ELR (cell line): Measurements from ENCODE around the gene CPN2.

Experiments
- DNase-seq: peaks from one replicate; pipeline ENCODE4 v3.0.0-alpha.2; 2015; ENCODE audit warnings: low read depth

The CPN2 gene

DNA sequence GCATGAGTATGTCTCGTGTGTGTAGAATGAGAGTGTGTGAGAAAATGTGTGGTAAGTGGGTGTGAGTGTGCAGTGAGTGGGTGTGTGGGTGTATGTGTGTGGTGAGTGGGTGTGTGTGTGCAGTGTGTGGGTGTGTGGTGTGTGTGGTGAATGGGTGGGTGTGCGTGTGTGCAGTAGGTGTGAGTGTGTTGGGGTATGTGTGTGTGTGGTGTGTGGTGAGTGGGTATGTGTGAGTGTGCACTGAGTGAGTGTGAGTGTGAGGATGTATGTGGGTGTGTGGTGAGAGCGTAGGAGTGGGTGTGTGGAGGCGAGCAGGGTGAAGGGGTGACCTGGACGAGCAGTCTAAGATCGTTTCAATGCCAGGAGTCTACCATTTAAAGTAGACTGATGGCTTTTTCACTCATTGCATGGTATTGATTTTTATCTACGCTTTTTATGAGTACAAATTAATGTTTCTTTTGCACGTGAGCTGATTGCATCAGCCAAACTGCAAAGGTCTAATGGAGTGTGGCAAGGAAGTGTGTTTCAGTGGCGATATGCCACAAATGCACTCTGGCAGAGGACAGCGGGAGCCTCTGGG lies 1.6 kb upstream of the CPN2 start:
- no peak for DNase-seq

DNA sequence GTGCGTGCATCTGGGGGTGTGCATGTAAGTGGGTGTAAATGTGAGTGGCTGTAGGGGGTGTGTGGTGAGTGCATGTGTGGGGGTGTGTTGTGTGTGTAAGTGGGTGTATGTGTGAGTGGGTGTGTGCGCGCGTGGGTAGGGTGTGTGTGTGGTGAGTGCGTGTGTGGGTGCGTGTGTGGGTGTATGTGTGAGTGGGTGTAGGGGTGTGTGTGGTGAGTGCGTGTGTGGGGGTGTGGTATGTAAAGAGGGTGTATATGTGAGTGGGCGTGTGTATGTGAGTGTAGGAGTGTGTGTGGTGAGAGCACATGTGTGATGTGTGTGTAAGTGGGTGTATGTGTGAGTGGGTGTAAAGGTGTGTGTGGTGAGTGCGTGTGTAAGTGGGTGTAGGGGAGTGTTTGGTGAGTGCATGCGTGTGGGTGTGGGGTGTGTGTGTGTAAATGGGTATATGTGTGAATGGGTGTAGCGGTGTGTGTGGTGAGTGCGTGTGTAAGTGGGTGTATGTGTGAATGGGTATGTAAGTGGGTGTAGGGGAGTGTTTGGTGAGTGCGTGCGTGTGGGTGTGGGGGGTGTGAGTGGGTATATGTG lies 916 bp upstream of the CPN2 start:
- no peak for DNase-seq

DNA sequence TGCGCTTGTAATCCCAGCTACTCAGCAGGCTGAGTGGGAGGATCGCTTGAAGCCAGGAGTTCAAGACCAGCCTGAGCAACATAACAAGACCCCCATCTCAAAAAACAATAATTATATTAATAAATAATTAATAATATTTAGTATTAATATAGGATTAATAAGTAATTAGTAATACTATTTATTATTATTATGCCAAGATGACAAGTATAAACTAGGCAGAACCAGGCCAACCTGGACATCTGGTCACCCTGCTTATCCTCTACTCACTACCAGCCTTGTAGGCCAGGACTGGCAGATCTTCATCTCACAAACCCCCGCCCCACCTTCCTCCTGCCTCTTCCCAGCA lies 429 bp downstream of the CPN2 start:
- DNase-seq, result no peak

DNA sequence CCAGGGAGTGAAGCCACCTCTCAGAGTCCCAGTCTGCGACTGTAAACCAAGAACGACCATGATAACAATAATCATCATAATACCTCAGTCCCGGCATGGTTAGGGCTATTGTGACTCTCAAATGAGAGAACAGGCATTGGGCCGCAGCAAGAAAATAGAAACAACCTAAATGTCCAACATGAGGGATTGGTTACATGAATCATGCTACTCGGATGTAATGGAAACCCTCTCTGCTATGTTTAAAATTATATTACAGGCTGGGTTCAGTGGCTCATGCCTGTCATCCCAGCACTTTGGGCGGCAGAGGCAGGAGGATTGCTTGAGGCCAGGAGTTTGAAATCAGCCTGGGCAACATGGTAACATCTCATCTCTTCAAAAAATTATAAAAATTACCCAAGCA lies 2.8 kb downstream of the CPN2 start:
- no peak for DNase-seq

DNA sequence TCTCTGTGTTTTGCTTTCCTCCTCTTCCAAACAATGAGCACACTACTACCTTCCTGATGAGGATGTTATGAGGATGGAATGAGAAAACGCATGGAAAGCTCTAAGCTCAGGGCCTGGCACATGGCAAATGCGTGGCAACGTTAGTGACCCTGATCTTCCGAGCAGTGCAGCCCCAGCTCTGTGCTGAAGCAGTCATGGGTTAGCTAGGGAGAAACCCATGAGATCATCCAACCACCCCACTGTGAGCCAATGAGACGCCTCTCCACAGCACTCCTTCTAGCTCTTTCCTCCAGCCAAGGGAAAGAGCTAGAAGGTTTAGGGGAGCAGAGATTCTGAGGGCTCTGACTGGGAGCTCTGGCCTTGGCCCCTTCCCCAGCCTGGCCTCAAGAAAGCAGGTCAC lies 4.5 kb downstream of the CPN2 start:
- DNase-seq, result no peak

DNA sequence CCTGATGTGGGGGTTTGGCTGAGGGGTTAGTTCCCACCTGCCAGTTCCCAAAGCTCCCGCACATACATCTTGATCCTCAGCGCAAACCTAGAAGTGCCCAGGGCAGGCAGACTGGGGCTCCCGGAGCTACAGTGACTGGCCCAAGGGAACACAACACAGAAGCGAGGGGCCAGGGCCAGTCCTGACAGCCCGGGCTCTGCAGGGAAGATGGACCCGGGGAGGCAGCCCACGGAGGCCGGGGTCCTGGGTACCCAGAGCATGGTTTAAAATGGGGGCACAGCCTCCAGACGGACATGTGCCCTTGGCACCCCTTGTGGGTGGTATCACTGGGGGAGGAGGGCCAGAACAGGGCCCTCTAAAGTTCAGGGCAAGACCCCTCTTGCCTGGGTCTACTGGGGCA lies 5.1 kb downstream of the CPN2 start:
- no peak for DNase-seq

DNA sequence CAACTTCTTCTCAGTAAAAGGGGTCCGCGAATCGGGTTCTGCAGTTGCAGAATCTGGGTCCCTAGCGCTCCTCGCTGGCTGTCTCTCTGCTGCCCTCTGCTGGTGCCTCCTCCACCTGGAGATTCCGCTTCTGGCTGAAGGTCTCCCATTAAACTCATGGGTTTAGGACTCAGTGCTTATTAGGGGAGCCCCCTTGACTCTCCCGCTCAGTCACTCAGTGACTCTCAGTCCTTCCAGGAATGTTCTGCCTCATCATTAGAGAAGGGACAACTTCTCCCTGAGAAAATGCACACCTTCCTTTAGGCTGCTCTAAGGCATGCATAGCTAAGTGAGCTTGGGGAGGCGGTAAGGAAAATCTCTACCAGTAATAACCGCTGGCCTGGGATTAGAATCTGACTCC lies 7.1 kb downstream of the CPN2 start:
- DNase-seq, result peak; percentile 69

DNA sequence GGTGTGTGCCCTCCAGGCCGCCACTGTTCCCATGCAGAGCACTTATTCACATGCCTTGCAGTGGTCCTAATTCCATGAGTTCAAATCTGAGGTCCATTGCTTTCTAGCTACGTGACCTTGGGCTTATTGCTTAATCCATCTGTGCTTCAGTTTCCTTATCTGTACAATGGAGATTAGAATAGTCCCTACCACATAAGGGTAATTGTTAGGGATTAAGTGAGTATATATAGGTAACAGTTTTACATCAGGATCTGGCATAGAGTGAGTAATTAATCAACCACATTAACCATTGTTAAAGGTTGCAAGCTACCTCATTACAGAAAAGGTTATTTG lies 7.6 kb downstream of the CPN2 start:
- DNase-seq, result peak; percentile 23

DNA sequence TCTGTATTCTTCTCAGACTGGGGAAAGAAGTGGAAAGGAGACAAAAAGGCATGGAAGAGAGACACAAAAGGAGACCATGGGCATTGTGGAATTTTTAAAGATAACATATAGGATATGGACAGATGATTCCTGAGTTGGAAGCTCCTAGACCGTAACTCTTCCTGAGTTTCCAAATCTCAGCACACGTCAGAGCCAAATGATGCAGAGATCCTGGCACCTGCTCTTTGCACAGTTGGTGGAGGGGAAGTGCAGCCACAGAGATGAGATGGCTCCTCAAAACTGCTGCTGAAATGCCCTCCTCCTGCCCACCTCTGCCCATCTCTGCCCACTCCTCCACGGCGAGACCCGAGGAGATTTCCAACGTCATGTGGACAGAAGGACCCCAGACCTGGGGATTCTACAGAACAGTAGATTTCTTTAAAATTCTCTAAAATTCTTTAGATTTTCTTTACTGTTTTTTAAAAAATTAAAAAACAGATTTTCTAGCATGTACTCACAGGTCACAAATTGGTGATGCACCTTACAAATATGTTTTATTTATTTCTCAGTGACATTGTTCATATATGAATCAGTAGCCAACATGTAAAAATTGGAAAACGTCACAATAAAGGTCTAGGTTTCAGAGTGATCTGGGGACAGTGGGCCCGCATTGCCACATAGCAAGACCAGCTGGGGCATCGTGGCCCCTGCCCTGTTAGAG lies 8.1 kb downstream of the CPN2 start:
- DNase-seq, result peak; percentile 65

DNA sequence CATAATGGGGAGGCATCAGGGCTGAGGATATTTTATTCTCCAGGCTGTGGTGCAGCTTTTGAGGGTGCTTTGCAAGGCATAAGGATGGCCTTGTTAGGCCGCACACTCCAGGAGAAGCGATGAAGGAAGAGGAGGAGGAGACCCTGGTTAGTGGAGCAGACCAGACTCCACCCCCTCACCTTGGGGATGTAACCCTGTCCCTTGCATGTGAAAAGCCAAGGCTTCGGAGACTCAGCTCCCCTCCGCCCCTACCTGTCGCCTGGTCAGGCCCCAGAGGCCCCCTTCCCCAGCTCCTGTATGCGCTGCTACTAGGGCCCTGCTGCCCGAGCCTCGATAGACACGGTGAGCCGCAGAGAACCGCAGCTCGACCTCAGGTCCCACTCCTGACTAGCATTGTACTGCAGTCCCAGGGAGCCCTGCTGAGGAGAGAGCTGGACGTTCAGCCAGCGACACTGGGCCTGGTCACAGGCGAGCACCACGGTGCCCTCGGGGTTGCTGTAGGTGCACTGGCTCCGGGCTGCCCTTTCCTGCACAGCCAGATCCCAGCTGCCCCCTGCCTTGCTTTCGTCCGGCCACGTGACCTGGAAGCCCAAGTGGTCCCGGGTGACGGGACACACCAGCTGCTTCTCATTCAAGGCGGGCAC lies 10.2 kb downstream of the CPN2 start:
- DNase-seq, result no peak

DNA sequence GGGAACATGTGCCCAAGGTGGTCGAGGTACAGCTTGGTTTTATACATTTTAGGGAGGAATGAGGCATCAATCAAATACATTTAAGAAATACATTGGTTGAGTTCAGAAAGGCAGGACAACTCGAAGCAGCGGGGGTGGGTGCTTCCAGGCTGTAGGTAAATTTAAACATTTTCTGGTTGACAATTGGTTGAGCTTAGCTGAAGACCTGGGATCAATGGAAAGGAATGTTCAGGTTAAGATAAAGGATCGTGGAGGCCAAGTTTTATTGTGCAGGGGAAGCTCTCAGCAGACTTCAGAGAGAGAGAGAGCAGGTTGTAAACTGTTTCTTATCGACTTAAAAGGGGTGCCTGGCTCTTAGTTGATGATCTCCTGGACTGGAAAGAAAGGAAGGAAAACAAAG lies 11.3 kb downstream of the CPN2 start:
- no peak for DNase-seq

DNA sequence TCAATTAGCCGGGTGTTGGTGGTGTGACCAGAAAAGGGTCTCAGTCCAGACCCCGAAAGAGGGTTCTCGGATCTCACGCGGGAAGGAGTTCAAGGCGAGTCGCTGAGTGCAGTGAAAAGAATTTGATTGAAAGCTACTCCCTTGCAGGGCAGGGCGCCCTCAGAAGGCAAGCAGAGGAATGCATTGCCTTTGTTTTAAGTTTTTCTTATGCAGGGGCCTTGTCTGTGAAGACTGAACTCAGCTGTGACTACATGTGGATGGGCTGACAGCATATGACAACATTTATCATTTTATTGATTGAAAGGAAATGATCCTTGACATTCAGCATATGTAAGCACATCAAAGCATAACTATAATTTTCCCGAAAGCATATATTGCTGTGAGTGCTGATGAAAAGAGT lies 11.8 kb downstream of the CPN2 start:
- no peak for DNase-seq

DNA sequence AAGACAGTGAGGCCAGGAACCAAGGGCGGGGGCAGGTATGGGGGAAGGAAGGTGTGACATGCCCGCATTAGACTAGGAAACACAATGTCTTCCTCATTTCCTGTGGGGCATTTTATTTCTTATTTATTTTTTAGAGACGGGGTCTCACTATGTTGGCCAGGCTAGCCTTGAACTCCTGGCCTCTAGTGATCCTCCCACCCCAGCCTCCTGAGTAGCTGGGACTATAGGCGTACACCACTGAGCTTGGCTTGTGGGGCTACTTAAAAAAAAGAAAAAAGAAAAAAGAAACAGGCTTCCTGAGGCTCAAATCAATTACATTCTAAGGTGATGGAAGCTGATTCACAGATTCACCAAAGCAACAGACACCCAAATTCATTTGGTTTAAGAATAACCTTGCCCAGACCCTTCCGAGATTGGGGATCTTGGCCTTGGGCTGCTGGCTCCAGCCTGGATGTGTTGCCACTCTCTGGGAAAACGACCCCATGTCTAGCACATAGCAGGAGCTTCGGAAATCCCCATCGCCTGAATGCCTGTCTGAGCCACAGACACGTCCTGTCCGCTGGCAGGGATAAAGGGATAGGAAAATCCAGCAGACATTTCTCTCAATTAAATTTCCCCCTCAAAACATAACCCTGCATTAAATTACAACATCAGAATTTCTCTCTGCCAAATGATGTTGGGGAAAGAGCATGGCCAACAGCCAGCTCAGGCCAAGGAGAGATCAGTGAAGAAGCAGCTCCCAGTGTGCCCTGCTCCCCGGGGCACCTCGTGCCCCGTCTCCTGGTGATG lies 13.0 kb downstream of the CPN2 start:
- DNase-seq, result no peak

DNA sequence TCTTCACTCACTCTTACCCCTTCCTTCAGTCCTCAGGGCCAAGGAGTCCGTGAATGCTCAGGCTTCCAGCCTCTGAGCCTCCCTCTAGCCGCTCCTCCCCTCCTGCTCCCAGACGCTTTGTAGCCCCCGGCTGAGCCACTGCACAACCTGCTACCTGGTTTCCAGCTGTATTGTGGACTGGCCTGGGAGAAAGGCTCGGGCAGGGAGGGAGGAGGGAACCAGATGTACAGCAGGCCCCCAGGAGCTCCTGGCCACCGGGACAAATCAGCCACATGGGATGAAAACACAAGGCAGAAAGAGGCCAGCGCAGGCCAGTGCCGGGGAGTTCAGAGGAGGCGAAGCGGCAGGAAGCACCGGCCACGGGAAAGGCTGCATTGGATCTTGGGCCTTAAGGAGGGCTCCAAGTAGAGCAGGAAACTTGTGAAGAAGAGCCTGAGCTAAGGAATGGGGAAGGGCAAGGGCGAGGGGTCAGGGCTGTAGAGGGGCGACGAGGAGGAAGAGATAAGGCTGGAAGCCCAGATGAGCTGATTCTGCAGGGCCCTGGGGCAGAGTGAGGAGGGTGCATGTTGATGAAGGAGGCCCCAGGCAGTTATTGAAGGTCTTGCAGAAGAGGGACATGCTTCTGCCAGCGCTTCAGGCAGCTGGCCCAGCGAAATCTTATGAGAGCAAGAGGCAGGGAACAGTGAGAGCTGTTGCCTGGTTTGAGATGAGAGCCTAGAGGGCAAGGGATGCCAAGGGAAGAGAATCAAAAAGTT lies 14.3 kb downstream of the CPN2 start:
- DNase-seq, result no peak

DNA sequence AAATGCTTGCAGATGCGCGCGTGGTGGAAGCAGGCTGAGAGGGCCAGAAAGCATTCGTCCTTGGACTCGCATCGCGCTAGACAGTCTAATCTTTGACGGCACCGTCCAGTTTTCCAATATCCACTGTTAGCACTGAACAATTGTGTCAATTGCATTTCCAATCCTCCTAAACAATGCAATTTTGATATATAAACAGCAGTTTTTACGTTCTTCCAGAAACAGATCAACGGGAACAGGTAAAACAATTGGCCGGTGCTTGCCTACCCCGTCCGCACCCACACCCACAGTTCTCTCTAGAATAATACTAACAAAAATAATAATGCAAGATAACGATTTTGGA lies 17.2 kb downstream of the CPN2 start:
- DNase-seq, result no peak

DNA sequence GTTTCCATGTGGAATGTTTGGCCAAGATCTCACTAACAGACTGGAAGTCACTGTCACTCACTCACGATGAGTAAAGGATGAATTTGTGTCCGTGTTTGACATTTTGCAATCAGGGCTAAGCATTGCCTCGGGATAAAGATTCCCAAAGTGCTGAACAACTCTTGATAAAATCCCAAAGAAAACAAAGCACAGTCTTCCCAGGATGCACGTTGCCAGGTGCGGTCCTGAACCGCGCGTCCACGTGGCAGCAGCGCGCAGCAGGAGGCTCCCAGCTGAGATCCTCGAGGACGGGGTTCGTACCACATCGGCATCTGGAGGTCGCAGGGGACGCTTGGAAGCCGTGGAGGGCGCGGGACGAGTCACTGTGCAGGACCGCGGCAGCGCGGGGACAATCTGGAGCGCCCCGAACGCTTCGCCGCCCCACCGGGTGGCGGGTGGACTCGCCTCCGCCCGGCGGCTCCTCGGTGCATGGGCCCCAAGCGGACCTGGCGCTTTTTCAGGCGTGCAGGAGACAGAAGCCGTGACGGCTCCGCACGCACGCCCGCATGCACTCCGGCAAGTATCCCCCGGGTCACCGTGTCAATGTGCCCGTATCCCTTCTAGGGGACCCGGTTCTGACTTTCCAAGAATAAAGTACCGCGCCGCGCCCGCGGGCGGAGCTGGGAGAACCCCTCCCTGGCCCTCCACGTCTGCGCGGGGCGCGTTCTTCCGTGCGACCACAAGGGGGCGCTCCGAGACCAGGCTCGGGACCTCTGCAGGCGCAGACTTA lies 17.7 kb downstream of the CPN2 start:
- DNase-seq, result peak; percentile 87

DNA sequence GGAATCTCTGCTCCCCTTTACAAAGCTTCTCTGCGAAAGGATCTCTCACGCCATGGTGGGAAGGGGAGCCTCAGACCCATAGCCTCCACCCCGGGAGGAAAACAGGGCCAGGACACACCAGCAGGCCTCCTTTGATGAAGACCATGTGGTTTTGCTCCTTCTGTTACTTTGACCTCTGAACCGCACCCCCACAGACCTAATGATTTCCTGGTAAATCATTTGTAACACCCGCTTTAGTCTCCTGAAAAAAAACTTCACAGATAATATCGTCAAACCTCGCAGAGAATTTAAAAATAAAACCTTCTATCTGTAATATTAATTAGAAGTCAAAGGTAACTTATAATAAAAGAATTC lies 18.3 kb downstream of the CPN2 start:
- no peak for DNase-seq

DNA sequence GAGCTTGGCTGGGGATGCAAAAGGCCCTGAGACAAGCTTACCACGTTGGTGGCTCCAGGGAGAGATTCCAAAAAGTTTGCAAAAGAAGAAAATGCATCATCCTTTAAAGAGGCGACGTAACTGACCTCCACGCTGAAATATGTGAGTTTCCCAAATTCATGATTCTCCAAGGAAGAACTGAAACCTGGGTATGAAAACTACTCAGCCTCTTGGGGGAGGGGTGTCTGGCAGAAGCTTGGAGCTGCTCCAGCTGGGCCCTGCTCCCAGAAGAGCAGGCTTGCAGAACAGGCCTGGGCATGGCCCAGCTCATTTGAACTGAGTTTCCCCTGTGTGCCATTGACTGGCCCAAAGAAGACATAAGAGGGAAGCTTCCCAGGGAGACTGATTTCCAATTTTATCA lies 20.5 kb downstream of the CPN2 start:
- DNase-seq, result no peak

DNA sequence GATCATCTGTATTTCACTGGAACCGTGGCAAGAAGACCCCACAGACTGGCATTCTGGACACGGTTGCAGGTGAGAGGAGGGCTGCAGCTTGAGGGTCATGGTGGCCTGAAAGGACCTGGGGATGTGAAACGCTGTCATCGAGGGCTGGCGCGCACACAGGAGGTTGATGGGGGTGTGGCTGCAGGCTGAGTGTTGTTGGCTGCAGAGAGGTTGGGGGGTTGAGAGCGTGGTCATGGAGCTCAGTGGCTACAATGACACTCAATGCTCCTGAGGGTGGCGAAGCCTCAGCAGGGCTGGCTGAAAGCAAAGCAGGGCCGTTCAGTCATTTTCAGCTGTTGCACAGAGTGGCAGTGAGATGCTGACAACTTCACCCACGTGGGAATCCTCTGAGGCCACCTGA lies 21.0 kb downstream of the CPN2 start:
- no peak for DNase-seq

DNA sequence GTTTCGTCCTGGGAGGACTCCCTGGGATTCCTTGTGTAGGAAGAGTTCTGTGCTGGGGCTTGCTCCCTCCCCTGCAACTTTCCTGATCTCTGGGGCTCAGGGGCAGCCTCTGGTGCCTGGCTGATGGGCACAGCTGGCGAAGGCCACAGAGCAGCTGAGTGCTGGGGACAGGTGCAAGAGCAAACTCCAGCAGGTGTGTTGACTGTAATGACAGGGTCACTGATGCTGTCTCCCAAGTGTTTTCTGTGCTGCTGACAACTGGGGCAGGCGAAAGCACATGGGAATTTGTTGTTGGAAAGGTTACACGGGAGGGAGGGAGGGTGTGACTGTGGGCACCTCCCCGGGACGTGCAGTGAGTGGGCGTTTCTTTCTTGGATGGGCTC lies 21.6 kb downstream of the CPN2 start:
- DNase-seq, result no peak

DNA sequence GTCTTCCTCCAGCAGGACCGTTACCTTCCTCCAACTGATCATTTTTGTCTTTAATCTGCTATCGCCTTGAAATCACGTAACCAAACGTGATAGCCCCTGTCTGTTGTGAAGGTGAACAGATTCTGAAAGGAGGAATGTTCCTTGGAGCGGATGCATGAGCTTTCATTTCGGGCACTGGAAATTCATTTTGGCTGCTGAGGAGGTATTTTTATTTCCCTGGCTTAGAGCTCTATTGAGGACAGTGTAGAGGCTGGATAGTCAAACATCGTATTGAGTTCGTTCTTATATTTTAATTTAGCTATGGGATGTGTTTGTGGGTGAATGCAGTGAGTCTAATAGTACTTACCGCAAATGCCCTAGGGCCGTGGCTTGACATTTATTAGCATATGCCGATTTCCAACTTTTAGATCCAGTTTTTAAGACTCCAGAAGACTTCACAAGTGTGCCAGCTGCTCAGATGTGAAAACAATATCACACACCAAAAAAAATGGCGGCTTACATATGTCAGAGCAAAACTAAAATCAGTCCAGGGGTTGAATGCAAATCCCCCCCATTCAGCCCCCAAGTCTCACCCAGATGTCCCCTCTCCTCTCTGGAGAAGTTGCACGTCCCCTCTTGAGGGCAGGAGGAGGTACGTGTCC lies 22.1 kb downstream of the CPN2 start:
- no peak for DNase-seq
